T-cell (primary cell): ENCODE data around the gene SLC22A23. TPM values are rescaled to one million over a fixed set of nuclear protein-coding genes. Genes with fewer than 3 reads are reported as not detected.

ENCODE experiments used
- ATAC-seq, 4 experiments: fragments of 200-7000 bp in 3 of 4; fragments of 150-1000 bp in 1 of 4; cut with Tn5 transposase; replicated peaks in 1 of 4; 1 replicate in 3 of 4; 2 replicates in 1 of 4; pipeline ENCODE4 v1.10.0; 2021; ENCODE audit warnings: moderate library complexity in 3 of 4, mild to moderate bottlenecking in 2 of 4, moderate number of reproducible peaks in 1 of 4
- CTCF ChIA-PET, 2 donors: fragments of 300-600 bp; sonication (Branson Sonifier 250); formaldehyde crosslinking; loops; one replicate each; lab custom pipeline; 2022; ENCODE audit warnings: antibody characterized with exemption in 2 of 2; lab: Charles Lee
- POLR2A ChIA-PET, 2 donors: fragments of 300-600 bp; sonication (Branson Sonifier 250); formaldehyde crosslinking; loops; one replicate each; lab custom pipeline; 2022; ENCODE audit warnings: antibody characterized with exemption in 2 of 2; lab: Charles Lee
- DNase-seq, 35 experiments: peaks; one replicate each; pipeline versions ENCODE4 v3.0.0 to v3.0.0-alpha.2; 2013 to 2023
- H3K27ac ChIP-seq: one replicate; pipeline ENCODE4 v1.5.1; 2013; ENCODE audit warnings: low read length
- H3K27me3 ChIP-seq, 2 experiments: replicated peaks in 1 of 2; 1 replicate in 1 of 2; 2 replicates in 1 of 2; pipeline versions ENCODE4 v1.6.1 to v1.7.0; 2013; ENCODE audit warnings: low read length in 1 of 2, mixed read lengths in 1 of 2; ENCODE audit not compliant: control insufficient read depth in 2 of 2, insufficient read depth in 2 of 2; ENCODE audit errors: extremely low read depth in 1 of 2
- H3K36me3 ChIP-seq, 2 donors: 1 replicate in 1 of 2; 2 replicates in 1 of 2; pipeline versions ENCODE4 v1.6.1 to v1.7.0; 2013; ENCODE audit warnings: low read length in 1 of 2; ENCODE audit not compliant: control insufficient read depth in 2 of 2, insufficient read depth in 1 of 2; ENCODE audit errors: extremely low read depth in 1 of 2
- H3K4me1 ChIP-seq, 2 experiments: 1 replicate in 1 of 2; 2 replicates in 1 of 2; pipeline versions ENCODE4 v1.6.1 to v1.7.0; 2013; ENCODE audit warnings: low read length in 2 of 2, mixed read lengths in 1 of 2; ENCODE audit not compliant: insufficient read depth in 2 of 2, control insufficient read depth in 1 of 2; ENCODE audit errors: extremely low read depth in 1 of 2
- H3K4me3 ChIP-seq, 2 donors: 1 replicate in 1 of 2; 2 replicates in 1 of 2; pipeline versions ENCODE4 v1.5.1 to v1.7.0; 2013; ENCODE audit warnings: mild to moderate bottlenecking in 2 of 2, low read length in 1 of 2, moderate library complexity in 1 of 2; ENCODE audit not compliant: control insufficient read depth in 1 of 2; ENCODE audit errors: extremely low read depth in 1 of 2
- H3K9me3 ChIP-seq: 2 replicates; pipeline ENCODE4 v1.7.0; 2013
- H3K27ac Mint-ChIP-seq, 2 donors: one replicate each; pipeline ENCODE4 v1.8.0; 2020 to 2021; ENCODE audit warnings: mild to moderate bottlenecking in 2 of 2, mixed read lengths in 2 of 2
- H3K27me3 Mint-ChIP-seq, 2 donors: one replicate each; pipeline ENCODE4 v1.8.0; 2021 to 2022; ENCODE audit warnings: mixed read lengths in 2 of 2
- H3K36me3 Mint-ChIP-seq: one replicate; pipeline ENCODE4 v1.8.0; 2021; ENCODE audit warnings: mixed read lengths
- H3K4me1 Mint-ChIP-seq, 3 donors: one replicate each; pipeline ENCODE4 v1.8.0; 2020 to 2022; ENCODE audit warnings: mixed read lengths in 3 of 3, mild to moderate bottlenecking in 1 of 3
- H3K4me3 Mint-ChIP-seq, 3 donors: one replicate each; pipeline ENCODE4 v1.8.0; 2020 to 2022; ENCODE audit warnings: mild to moderate bottlenecking in 3 of 3, mixed read lengths in 3 of 3, moderate library complexity in 3 of 3
- H3K9me3 Mint-ChIP-seq, 3 donors: one replicate each; pipeline ENCODE4 v1.8.0; 2020 to 2022; ENCODE audit warnings: mixed read lengths in 3 of 3
- WGBS: methylation state at CpG from one replicate; pipeline ENCODE4 v1.1.5; 2013; ENCODE audit warnings: missing lambda C conversion rate; ENCODE audit not compliant: insufficient coverage; 5-methylcytosine and 5-hydroxymethylcytosine counted together
- total RNA-seq, 35 experiments: library from RNA in 6 of 35; stranded (reverse) in 6 of 35; fragments of 120-200 nt in 1 of 35; gene quantifications; one replicate each; pipeline versions ENCODE4 v1.2.1 to v1.2.4 and lab custom pipeline; 2013 to 2026

Gene SLC22A23
- total RNA-seq, 5 donors from 2014 or later (not counting 1 experiment from before 2014, with no cell fraction given): 6.2 to 14.8 (median 12.1) TPM

GRCh38 chr6:3237761-3238662, 218.8 kb downstream of the SLC22A23 start:
- Mint-ChIP-seq H3K36me3 (no peaks in the 10 kb centered on the region), H3K27me3 (peaks cover 52 to 68% of the 10 kb centered on the region in 2 donors), H3K9me3 (no peaks in the 10 kb centered on the region), H3K4me3 (no peak overlapping the region), H3K4me1 (no peaks in the 10 kb centered on the region), H3K27ac (peak overlapping the region in 1 of 2 donors; percentile 45)
- H3K27me3 ChIP-seq: peaks cover 12 to 52% of the 10 kb centered on the region in 2 experiments
- H3K4me1 ChIP-seq: no peaks in the 10 kb centered on the region
- ChIA-PET CTCF (no interaction called here), POLR2A (interaction anchor here in 1 of 2 donors (1.1 kb wide), 1 partner anchor 11 kb away, joined by 3 read pairs; no protein-coding TSS in a partner anchor)
- H3K36me3 ChIP-seq: no peaks in the 10 kb centered on the region
- H3K27ac ChIP-seq: no peak overlapping the region
- no peaks in the 10 kb centered on the region for H3K9me3 ChIP-seq
- H3K4me3 ChIP-seq: no peak overlapping the region
- 67% methylated on average over 21 of the region's 24 CpGs for WGBS
- DNase-seq (no peak), ATAC-seq (no peak)

GRCh38 chr6:3236005-3236404, 220.8 kb downstream of the SLC22A23 start:
- Histone ChIP-seq H3K36me3 (no peaks in the 10 kb centered on the region), H3K27me3 (peaks cover 21 to 59% of the 10 kb centered on the region in 2 experiments), H3K27ac (no peak overlapping the region), H3K4me1 (peaks cover 2 to 11% of the 10 kb centered on the region in 2 experiments), H3K9me3 (no peaks in the 10 kb centered on the region), H3K4me3 (no peak overlapping the region)
- Mint-ChIP-seq H3K4me3 (no peak overlapping the region), H3K27me3 (peaks cover 61 to 78% of the 10 kb centered on the region in 2 donors), H3K4me1 (peaks cover 14 to 16% (median 14%) of the 10 kb centered on the region in 3 donors), H3K36me3 (no peaks in the 10 kb centered on the region), H3K9me3 (no peaks in the 10 kb centered on the region), H3K27ac (no peak overlapping the region)
- ChIA-PET CTCF (no interaction called here), POLR2A (no interaction called here)
- WGBS: 11% methylated on average over 2 of the region's 3 CpGs
- DNase-seq (no peak), ATAC-seq (no peak)

GRCh38 chr6:3235486-3235885, 221.4 kb downstream of the SLC22A23 start:
- no peak overlapping the region for H3K27ac Mint-ChIP-seq
- no peaks in the 10 kb centered on the region for H3K9me3 Mint-ChIP-seq
- H3K36me3 Mint-ChIP-seq: no peaks in the 10 kb centered on the region
- H3K9me3 ChIP-seq: no peaks in the 10 kb centered on the region
- DNase-seq (no peak), ATAC-seq (no peak)
- H3K27ac ChIP-seq: no peak overlapping the region
- peaks cover 66 to 83% of the 10 kb centered on the region in 2 donors for H3K27me3 Mint-ChIP-seq
- H3K4me1 ChIP-seq: peaks cover 2 to 15% of the 10 kb centered on the region in 2 experiments
- H3K36me3 ChIP-seq: no peaks in the 10 kb centered on the region
- no CpG with 5 or more reads among the region's 2 CpGs for WGBS
- POLR2A ChIA-PET: no interaction called here
- H3K4me3 Mint-ChIP-seq: no peak overlapping the region
- H3K4me1 Mint-ChIP-seq: peaks cover 19 to 21% (median 19%) of the 10 kb centered on the region in 3 donors
- H3K4me3 ChIP-seq: no peak overlapping the region
- CTCF ChIA-PET: no interaction called here
- H3K27me3 ChIP-seq: peaks cover 24 to 61% of the 10 kb centered on the region in 2 experiments

- H3K4me1 ChIP-seq: peaks cover 10 to 28% of the 10 kb centered on the region in 2 experiments
- no peak for DNase-seq
- ChIA-PET POLR2A (no interaction called here), CTCF (no interaction called here)
- ATAC-seq: no peak
- no peak overlapping the region for H3K27ac Mint-ChIP-seq
- no peak overlapping the region for H3K27ac ChIP-seq
- H3K27me3 Mint-ChIP-seq: peaks cover 71 to 94% of the 10 kb centered on the region in 2 donors
- no peaks in the 10 kb centered on the region for H3K9me3 ChIP-seq
- H3K4me1 Mint-ChIP-seq: peaks cover 34 to 35% (median 34%) of the 10 kb centered on the region in 3 donors
- WGBS: 38% methylated on average over 2 of the region's 3 CpGs
- H3K9me3 Mint-ChIP-seq: no peaks in the 10 kb centered on the region
- peaks cover 27 to 69% of the 10 kb centered on the region in 2 experiments for H3K27me3 ChIP-seq
- H3K4me3 ChIP-seq: no peak overlapping the region
- H3K36me3 ChIP-seq: no peaks in the 10 kb centered on the region
- H3K4me3 Mint-ChIP-seq: no peak overlapping the region
- no peaks in the 10 kb centered on the region for H3K36me3 Mint-ChIP-seq
Measured at GRCh38 chr6:3233904-3234303, 222.9 kb downstream of the SLC22A23 start.

GRCh38 chr6:3233321-3233720, 223.5 kb downstream of the SLC22A23 start:
- Mint-ChIP-seq H3K27me3 (peaks cover 75 to 92% of the 10 kb centered on the region in 2 donors), H3K4me3 (no peak overlapping the region), H3K27ac (peak overlapping the region in 1 of 2 donors; percentile 18), H3K36me3 (no peaks in the 10 kb centered on the region), H3K4me1 (peaks cover 37 to 40% (median 38%) of the 10 kb centered on the region in 3 donors), H3K9me3 (no peaks in the 10 kb centered on the region)
- H3K4me3 ChIP-seq: no peak overlapping the region
- no peaks in the 10 kb centered on the region for H3K36me3 ChIP-seq
- 73% methylated on average over 1 of the region's 3 CpGs for WGBS
- no peak for DNase-seq
- H3K4me1 ChIP-seq: peaks cover 11 to 33% of the 10 kb centered on the region in 2 experiments
- H3K9me3 ChIP-seq: no peaks in the 10 kb centered on the region
- H3K27me3 ChIP-seq: peaks cover 27 to 71% of the 10 kb centered on the region in 2 experiments
- ChIA-PET POLR2A (no interaction called here), CTCF (no interaction called here)
- ATAC-seq: no peak
- H3K27ac ChIP-seq: no peak overlapping the region

- Mint-ChIP-seq H3K9me3 (no peaks in the 10 kb centered on the region), H3K27ac (no peak overlapping the region), H3K27me3 (peaks cover 78 to 88% of the 10 kb centered on the region in 2 donors), H3K4me1 (peaks cover 43 to 48% (median 44%) of the 10 kb centered on the region in 3 donors), H3K4me3 (peak overlapping the region in 1 of 3 donors; percentile 77), H3K36me3 (no peaks in the 10 kb centered on the region)
- H3K27me3 ChIP-seq: peaks cover 27 to 71% of the 10 kb centered on the region in 2 experiments
- no peaks in the 10 kb centered on the region for H3K36me3 ChIP-seq
- no peaks in the 10 kb centered on the region for H3K9me3 ChIP-seq
- no peak overlapping the region for H3K4me3 ChIP-seq
- ChIA-PET CTCF (interaction anchor here in 1 of 2 donors (0.6 kb wide), 1 partner anchor 9 kb away, joined by 6 read pairs; no protein-coding TSS in a partner anchor), POLR2A (interaction anchor here in 1 of 2 donors (0.6 kb wide), 1 partner anchor 17 kb away, joined by 3 read pairs; no protein-coding TSS in a partner anchor)
- no peak for ATAC-seq
- no peak overlapping the region for H3K27ac ChIP-seq
- H3K4me1 ChIP-seq: peaks cover 18 to 44% of the 10 kb centered on the region in 2 experiments
- no peak for DNase-seq
- WGBS: 15% methylated on average over 10 of the region's 23 CpGs
Measured at GRCh38 chr6:3232017-3232945, 224.6 kb downstream of the SLC22A23 start.
